Heart right ventricle (tissue), 16 donors: ENCODE measurements around the gene ANKH. TPM values are rescaled to one million over a fixed set of nuclear protein-coding genes. Genes with fewer than 3 reads are reported as not detected.

Experiments used
- ATAC-seq, 8 donors: fragments of 200-7000 bp; cut with Tn5 transposase; one replicate each; pipeline ENCODE4 v1.9.1; 2020; ENCODE audit warnings: mild to moderate bottlenecking in 8 of 8, moderate library complexity in 8 of 8, moderate number of reproducible peaks in 1 of 8
- DNase-seq, 2 donors: peaks; one replicate each; pipeline ENCODE4 v3.0.0-alpha.2; 2020
- H3K27ac ChIP-seq, 10 donors: fragments of 200-600 bp; sonication (generic) in 2 of 10; one replicate each; pipeline versions ENCODE4 v1.5.0 to v1.8.0; 2020 to 2022; ENCODE audit warnings: mild to moderate bottlenecking in 3 of 10
- H3K27me3 ChIP-seq, 7 donors: fragments of 200-600 bp; one replicate each; pipeline ENCODE4 v1.8.0; 2021 to 2022; ENCODE audit warnings: mild to moderate bottlenecking in 2 of 7
- H3K36me3 ChIP-seq, 9 donors: fragments of 200-600 bp; sonication (generic) in 1 of 9; one replicate each; pipeline versions ENCODE4 v1.5.0 to v1.8.0; 2020 to 2022; ENCODE audit warnings: mild to moderate bottlenecking in 2 of 9
- H3K4me1 ChIP-seq, 9 donors: fragments of 200-600 bp; sonication (generic) in 1 of 9; one replicate each; pipeline versions ENCODE4 v1.5.0 to v1.8.0; 2020 to 2022; ENCODE audit warnings: mild to moderate bottlenecking in 4 of 9
- H3K4me3 ChIP-seq, 10 donors: fragments of 200-600 bp; sonication (generic) in 2 of 10; one replicate each; pipeline versions ENCODE4 v1.5.0 to v1.8.0; 2020 to 2022; ENCODE audit warnings: mild to moderate bottlenecking in 7 of 10, moderate library complexity in 2 of 10
- H3K9me3 ChIP-seq, 11 donors: fragments of 200-600 bp in 10 of 11; sonication (generic) in 2 of 11; one replicate each; pipeline versions ENCODE4 v1.5.0 to v1.8.0; 2013 to 2022; ENCODE audit warnings: mild to moderate bottlenecking in 2 of 11, control low read depth in 1 of 11, moderate library complexity in 1 of 11
- WGBS, 2 donors: extraction: QIAGEN DNeasy Blood & Tissue Kit; methylation state at CpG; one replicate each; pipeline ENCODE4 v1.1.7; 2013; ENCODE audit warnings: inconsistent platforms in 1 of 2; 5-methylcytosine and 5-hydroxymethylcytosine counted together
- intact Hi-C, 10 donors: fragments of 100-400 bp; cut with DNase I; formaldehyde crosslinking; loops; one replicate each; pipeline versions ENCODE4 v1.11.1 to v1.14.2; 2022
- polyA plus RNA-seq, 2 donors: library from polyadenylated mRNA; stranded (reverse); fragments of 200-250 nt; gene quantifications; one replicate each; pipeline ENCODE4 v1.2.3, GENCODE V29; 2013
- total RNA-seq, 10 donors: library from RNA; stranded (reverse); fragmentation: NEBNext Ultra II Directional in 3 of 10; extraction: Animal tissue kit (Norgen Biotek cat#: 25700) in 3 of 10; gene quantifications; one replicate each; pipeline versions ENCODE4 v1.2.1 to v1.2.4, GENCODE V29; 2021 to 2023
- TF ChIP-seq, protein P1 (sequence below), 9 donors: fragments of 200-600 bp; sonication (generic) in 2 of 9; IDR thresholded peaks; one replicate each; pipeline versions ENCODE4 v1.5.0 to v1.8.0; 2021 to 2022; ENCODE audit warnings: antibody characterized with exemption in 9 of 9, mild to moderate bottlenecking in 5 of 9, moderate library complexity in 1 of 9
- donor health status: Arrhythmogenic right ventricular cardiomyopathy.
- donor health status: ischemic (EF 13 %, LVEDD 7.1; RV severe dilation, severe dysfunction).
- donor health status: healthy with polysubstance abuse.
- donor health status: DM: no; HTN: yes; CAD: no.
- donor health status: DM: no; HTN: no; CAD: no.
- donor health status: ischemic (EF 25% LVEDD 6.9; RV normal size, moderate dysfunction).
- donor health status: ischemic (EF 25% LVEDD 5.7; RV mildly dilated, moderate dysfunction).
- donor health status: healthy.
- donor health status: DM: yes; HTN: yes; CAD: no.
- donor health status: Ischemic cardiomyopathy.
- donor health status: ischemic (EF 35%, LVEDD 5.7; RV mildly dilated, moderate dysfunction).
- donor health status: nonischemic (EF 11% LVEDD 7.7; RV severe dilation, severe dysfunction).
- donor health status: DM: yes; HTN: yes; CAD: no.
- donor health status: PGD.
- donor health status: ischemic (EF 29% LVEDD 5.4; RV normal size, mild dysfunction).
- donor health status: nonischemic (EF 23%, LVEDD 6.1; RV moderate dilation, normal function).

ANKH gene
- total and polyA plus RNA-seq, 12 donors = 51.0 to 256 (median 192) TPM

DNA sequence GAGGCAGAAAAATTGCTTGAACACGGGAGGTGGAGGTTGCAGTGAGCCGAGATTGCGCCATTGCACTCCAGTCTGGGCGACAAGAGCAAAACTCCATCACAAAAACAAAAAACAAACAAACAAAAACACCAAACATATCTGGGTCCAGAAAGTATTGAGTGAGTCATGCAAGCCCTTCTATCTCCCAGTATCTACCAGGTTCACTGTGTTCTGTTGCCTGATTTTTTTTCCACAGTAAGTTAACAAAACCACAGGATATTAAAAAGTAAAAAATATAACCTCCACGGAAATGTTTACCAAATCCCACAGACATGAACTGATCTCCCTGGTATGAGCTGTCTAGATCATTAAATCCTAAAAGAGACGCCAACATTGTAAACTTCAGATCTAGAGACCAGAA is 94.4 kb downstream of the ANKH start:
- intact Hi-C loops = no loop called here
- H3K27ac ChIP-seq = no peak overlapping the region
- H3K4me1 ChIP-seq = peaks cover 0 to 82% (median 27%) of the 10 kb centered on the region in 9 donors
- 97% methylated on average over 6 of the region's 6 CpGs for WGBS, 2 donors
- H3K9me3 ChIP-seq = no peaks in the 10 kb centered on the region
- no peak overlapping the region for H3K4me3 ChIP-seq
- TF ChIP-seq, protein P1, sequence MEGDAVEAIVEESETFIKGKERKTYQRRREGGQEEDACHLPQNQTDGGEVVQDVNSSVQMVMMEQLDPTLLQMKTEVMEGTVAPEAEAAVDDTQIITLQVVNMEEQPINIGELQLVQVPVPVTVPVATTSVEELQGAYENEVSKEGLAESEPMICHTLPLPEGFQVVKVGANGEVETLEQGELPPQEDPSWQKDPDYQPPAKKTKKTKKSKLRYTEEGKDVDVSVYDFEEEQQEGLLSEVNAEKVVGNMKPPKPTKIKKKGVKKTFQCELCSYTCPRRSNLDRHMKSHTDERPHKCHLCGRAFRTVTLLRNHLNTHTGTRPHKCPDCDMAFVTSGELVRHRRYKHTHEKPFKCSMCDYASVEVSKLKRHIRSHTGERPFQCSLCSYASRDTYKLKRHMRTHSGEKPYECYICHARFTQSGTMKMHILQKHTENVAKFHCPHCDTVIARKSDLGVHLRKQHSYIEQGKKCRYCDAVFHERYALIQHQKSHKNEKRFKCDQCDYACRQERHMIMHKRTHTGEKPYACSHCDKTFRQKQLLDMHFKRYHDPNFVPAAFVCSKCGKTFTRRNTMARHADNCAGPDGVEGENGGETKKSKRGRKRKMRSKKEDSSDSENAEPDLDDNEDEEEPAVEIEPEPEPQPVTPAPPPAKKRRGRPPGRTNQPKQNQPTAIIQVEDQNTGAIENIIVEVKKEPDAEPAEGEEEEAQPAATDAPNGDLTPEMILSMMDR (IDR thresholded peaks at IDR 0.05) = no peak
- DNase-seq (no peak), ATAC-seq (no peak)
- no peaks in the 10 kb centered on the region for H3K27me3 ChIP-seq
- peaks cover 0 to 6% (median 0%) of the 10 kb centered on the region in 9 donors for H3K36me3 ChIP-seq

DNA sequence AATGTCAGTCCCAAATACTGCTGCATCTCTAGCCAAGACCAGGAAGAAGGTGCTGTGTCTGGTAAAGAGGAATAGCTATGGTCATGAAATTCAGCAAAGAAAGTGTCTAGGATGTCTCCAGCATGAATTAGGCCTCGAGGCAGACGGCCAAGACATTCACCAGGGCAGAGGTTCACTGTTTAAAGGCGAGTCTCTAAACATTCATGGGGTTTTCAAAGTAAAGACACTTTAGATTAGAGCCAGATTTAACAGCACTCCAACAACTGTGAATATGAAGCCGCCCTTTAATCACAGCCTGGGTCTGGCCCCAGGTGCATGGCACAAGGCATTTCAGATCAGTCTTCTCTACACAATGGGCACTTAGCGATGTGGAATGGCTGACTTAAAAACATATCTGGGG is 95.0 kb downstream of the ANKH start:
- intact Hi-C loops = no loop called here
- TF ChIP-seq, protein P1 (IDR thresholded peaks at IDR 0.05) = no peak
- Histone ChIP-seq H3K36me3 (peaks cover 0 to 6% (median 0%) of the 10 kb centered on the region in 9 donors), H3K4me3 (no peak overlapping the region), H3K27me3 (no peaks in the 10 kb centered on the region), H3K27ac (peak overlapping the region in 2 of 10 donors; percentile 9 to 17), H3K4me1 (peaks cover 0 to 87% (median 32%) of the 10 kb centered on the region in 9 donors), H3K9me3 (no peaks in the 10 kb centered on the region)
- DNase-seq = no peak
- 77 to 87% methylated on average over 5 of the region's 5 CpGs for WGBS, 2 donors
- no peak for ATAC-seq

DNA sequence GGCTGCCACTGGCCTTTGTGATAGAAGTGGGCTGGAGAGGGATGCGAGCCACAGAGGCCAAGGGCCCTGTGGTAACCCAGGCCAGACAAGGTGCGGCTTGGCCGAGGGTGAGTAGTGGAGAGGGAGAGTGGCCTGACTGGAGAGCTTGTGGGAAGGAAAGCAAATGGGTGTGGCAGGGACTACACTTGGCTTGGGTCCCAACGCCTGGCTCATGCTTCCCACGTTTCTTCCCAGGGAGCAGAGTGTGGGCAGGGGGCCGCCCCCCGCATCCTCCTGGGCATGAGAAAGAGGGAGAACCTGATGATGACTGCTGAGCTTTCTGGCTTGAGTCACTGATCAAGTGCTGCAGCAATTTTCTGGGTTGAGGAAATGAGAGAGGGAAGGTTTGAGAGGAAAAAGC is 95.7 kb downstream of the ANKH start:
- DNase-seq (peak; percentile 23 to 30), ATAC-seq (peak in 6 of 8 donors; percentile 15 to 54 (median 23))
- peaks cover 0 to 6% (median 0%) of the 10 kb centered on the region in 9 donors for H3K36me3 ChIP-seq
- TF ChIP-seq, protein P1 (IDR thresholded peaks at IDR 0.05) = no peak
- H3K4me3 ChIP-seq = no peak overlapping the region
- peaks cover 0 to 89% (median 32%) of the 10 kb centered on the region in 9 donors for H3K4me1 ChIP-seq
- intact Hi-C loops = no loop called here
- WGBS, 2 donors = 59 to 66% methylated on average over 7 of the region's 7 CpGs
- H3K27ac ChIP-seq = peak overlapping the region in 1 of 10 donors; percentile 9
- H3K9me3 ChIP-seq = no peaks in the 10 kb centered on the region
- H3K27me3 ChIP-seq = no peaks in the 10 kb centered on the region

DNA sequence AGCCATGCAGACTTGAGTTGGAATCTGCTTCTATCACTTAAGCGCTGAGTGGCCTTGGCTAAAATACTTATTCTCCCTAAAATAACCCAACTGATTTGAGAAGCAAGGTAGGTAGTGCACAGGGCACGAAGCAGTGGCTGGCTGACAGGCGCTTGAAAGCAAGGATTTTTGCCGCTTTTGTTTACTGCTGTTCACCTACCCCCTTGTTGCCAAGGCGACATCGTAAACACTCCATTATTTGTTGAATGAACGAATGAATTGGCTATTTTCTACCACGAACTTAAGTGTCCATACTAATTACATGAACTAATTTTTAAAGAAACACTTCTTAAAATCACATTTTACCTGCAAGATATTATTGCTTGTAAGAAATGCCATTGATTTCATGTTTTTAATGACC is 98.0 kb downstream of the ANKH start:
- WGBS, 2 donors = 75 to 80% methylated on average over 8 of the region's 8 CpGs
- H3K4me1 ChIP-seq = peaks cover 0 to 70% (median 24%) of the 10 kb centered on the region in 9 donors
- intact Hi-C loops = no loop called here

More for the DNA sequence above, 98.0 kb downstream of the ANKH start:
- ATAC-seq = no peak
- Histone ChIP-seq H3K9me3 (no peaks in the 10 kb centered on the region), H3K36me3 (peaks cover 0 to 6% (median 0%) of the 10 kb centered on the region in 9 donors), H3K27ac (no peak overlapping the region), H3K4me3 (no peak overlapping the region), H3K27me3 (no peaks in the 10 kb centered on the region)
- DNase-seq = no peak
- TF ChIP-seq, protein P1 (IDR thresholded peaks at IDR 0.05) = no peak
